Upper lobe of left lung (tissue), 4 donors: ENCODE results near the gene PURB.

ENCODE experiments used
- CTCF ChIP-seq, 6 experiments: fragments of 450-650 bp in 4 of 6; fragments of 200-600 bp in 2 of 6; sonication (generic) in 2 of 6; IDR thresholded peaks; one replicate each; pipeline ENCODE4 v1.5.1; 2016 to 2019; ENCODE audit warnings: antibody characterized with exemption in 6 of 6
- EP300 ChIP-seq, 4 donors: sonication (generic); formaldehyde crosslinking; IDR thresholded peaks; one replicate each; pipeline ENCODE4 v1.5.1; 2017; ENCODE audit warnings: antibody characterized with exemption in 4 of 4, control low read depth in 2 of 4
- POLR2A ChIP-seq, 4 donors: fragments of 450-650 bp; IDR thresholded peaks; one replicate each; pipeline ENCODE4 v1.5.1; 2016 to 2017; ENCODE audit warnings: antibody characterized with exemption in 4 of 4, mild to moderate bottlenecking in 2 of 4
- POLR2AphosphoS5 ChIP-seq, 2 donors: sonication (generic); formaldehyde crosslinking; IDR thresholded peaks; one replicate each; pipeline ENCODE4 v1.5.1; 2017; ENCODE audit warnings: antibody characterized with exemption in 2 of 2

- TF ChIP-seq CTCF (IDR thresholded peaks at IDR 0.05) (no peak), POLR2A (IDR thresholded peaks at IDR 0.05) (no peak), POLR2AphosphoS5 (IDR thresholded peaks at IDR 0.05) (no peak), EP300 (IDR thresholded peaks at IDR 0.05) (no peak)
Observed at GRCh38 chr7:44883961-44884620, 1.2 kb downstream of the PURB start.
